ENCODE results near the gene ATP10A. TPM values are rescaled to one million over a fixed set of nuclear protein-coding genes. Genes with fewer than 3 reads are reported as not detected.

The ATP10A gene
- total RNA-seq, 1 experiment from 2014 or later: 3.9 TPM

- Mint-ChIP-seq H3K9me3 (no peaks in the 10 kb centered on the region), H3K4me1 (no peaks in the 10 kb centered on the region), H3K36me3 (ENCODE audit: insufficient read depth in 1 of 3, low read depth in 3 of 3) (no peaks in the 10 kb centered on the region), H3K27ac (no peak overlapping the region), H3K4me3 (no peak overlapping the region), H3K27me3 (ENCODE audit: low read depth) (no peaks in the 10 kb centered on the region)
- Histone ChIP-seq H3K79me2 (ENCODE audit: insufficient read depth, low read length) (no peaks in the 10 kb centered on the region), H3K23ac (ENCODE audit: insufficient read length, low read depth, low read length) (no peak overlapping the region), H3K14ac (ENCODE audit: insufficient read depth, low read length) (no peak overlapping the region), H3K4ac (ENCODE audit: low read depth, low read length) (no peak overlapping the region), H3K27me3 (ENCODE audit: insufficient read depth, low read length) (no peaks in the 10 kb centered on the region), H4K20me1 (ENCODE audit: control insufficient read depth, insufficient read depth, insufficient read length) (no peaks in the 10 kb centered on the region), H2BK120ac (ENCODE audit: low read depth, low read length, poor library complexity, severe bottlenecking) (no peak overlapping the region), H2BK15ac (ENCODE audit: low read depth, low read length) (no peak overlapping the region), H3K4me1 (ENCODE audit: insufficient read depth, low read length) (no peaks in the 10 kb centered on the region), H3K56ac (ENCODE audit: insufficient read length, low read depth, low read length) (no peak overlapping the region), H3K27ac (ENCODE audit: insufficient read length, low read depth, low read length) (no peak overlapping the region), H2BK12ac (ENCODE audit: insufficient read length, low read depth, low read length) (no peak overlapping the region), H3K18ac (ENCODE audit: insufficient read length, low read depth, low read length) (no peak overlapping the region), H3K23me2 (ENCODE audit: insufficient read length, low read depth, low read length, poor library complexity, severe bottlenecking) (no peaks in the 10 kb centered on the region), H4K91ac (ENCODE audit: insufficient read length, low read depth, low read length) (no peak overlapping the region), H3K9me3 (ENCODE audit: control insufficient read depth, low read depth, low read length) (no peaks in the 10 kb centered on the region), H2BK20ac (ENCODE audit: low read depth, low read length, poor library complexity, severe bottlenecking) (no peak overlapping the region), H3T11ph (ENCODE audit: low read length) (no peak overlapping the region), H4K8ac (replicated peaks; ENCODE audit: insufficient read length, low read depth, low read length) (no peak overlapping the region), H2AK5ac (ENCODE audit: insufficient read length, low read length) (no peak overlapping the region), H3K4me2 (ENCODE audit: insufficient read depth, insufficient read length, low read length) (no peak overlapping the region), H3K79me1 (ENCODE audit: insufficient read depth, low read depth, low read length, poor library complexity, severe bottlenecking) (no peaks in the 10 kb centered on the region), H4K5ac (ENCODE audit: insufficient read length, low read depth, low read length) (no peak overlapping the region), H3K9ac (ENCODE audit: extremely low read depth, insufficient read length, low read length) (no peak overlapping the region), H2AFZ (ENCODE audit: low read length) (no peak overlapping the region), H2BK5ac (ENCODE audit: insufficient read length, low read length) (no peak overlapping the region)
- no peak for DNase-seq
- TF ChIP-seq CTCF (conservative IDR thresholded peaks at IDR 0.05): no peak
- no CpG with 5 or more reads among the region's 7 CpGs for WGBS (ENCODE audit: extremely low coverage, insufficient read length, low lambda C conversion rate)
Measured at GRCh38 chr15:25875566-25875965, 12.4 kb upstream of the ATP10A start.
